GM15510 (cell line): ENCODE data around the gene ZNF462.

Source experiments
- POLR2A ChIP-seq: IDR thresholded peaks from 3 replicates; pipeline ENCODE4 v1.6.1; 2011; ENCODE audit warnings: borderline replicate concordance; ENCODE audit not compliant: insufficient read length; ENCODE audit errors: extremely low read depth

Gene ZNF462

GRCh38 chr9:106970976-106971457 lies 108.1 kb downstream of the ZNF462 start:
- TF ChIP-seq POLR2A, result no peak

GRCh38 chr9:106972082-106972481 lies 109.1 kb downstream of the ZNF462 start:
- no peak for TF ChIP-seq POLR2A

GRCh38 chr9:106974341-106974740 lies 111.4 kb downstream of the ZNF462 start:
- no peak for TF ChIP-seq POLR2A

- TF ChIP-seq POLR2A, result no peak
Measured at GRCh38 chr9:106976772-106977171, 113.8 kb downstream of the ZNF462 start.

GRCh38 chr9:106980551-106981101 lies 117.7 kb downstream of the ZNF462 start:
- no peak for TF ChIP-seq POLR2A

GRCh38 chr9:106981396-106982287 lies 118.7 kb downstream of the ZNF462 start:
- TF ChIP-seq POLR2A, result no peak

- no peak for TF ChIP-seq POLR2A
Measured at GRCh38 chr9:106982636-106983035, 119.7 kb downstream of the ZNF462 start.

- TF ChIP-seq POLR2A, result no peak
Measured at GRCh38 chr9:106983346-106983745, 120.4 kb downstream of the ZNF462 start.

GRCh38 chr9:106992186-106992585 lies 129.2 kb downstream of the ZNF462 start:
- TF ChIP-seq POLR2A, result no peak

- no peak for TF ChIP-seq POLR2A
Measured at GRCh38 chr9:106993603-106994002, 130.6 kb downstream of the ZNF462 start.

GRCh38 chr9:106994463-106994862 lies 131.5 kb downstream of the ZNF462 start:
- TF ChIP-seq POLR2A, result no peak

- no peak for TF ChIP-seq POLR2A
Measured at GRCh38 chr9:107000218-107000617, 137.3 kb downstream of the ZNF462 start.

GRCh38 chr9:107005201-107005600 lies 142.2 kb downstream of the ZNF462 start:
- no peak for TF ChIP-seq POLR2A

- no peak for TF ChIP-seq POLR2A
Measured at GRCh38 chr9:107007402-107007801, 144.4 kb downstream of the ZNF462 start.

GRCh38 chr9:107008011-107008410 lies 145.0 kb downstream of the ZNF462 start:
- no peak for TF ChIP-seq POLR2A

- TF ChIP-seq POLR2A, result no peak
Measured at GRCh38 chr9:107008447-107008846, 145.5 kb downstream of the ZNF462 start.
